IPS-NIHi7 (cell line): ENCODE measurements around the gene EEPD1.

ENCODE experiments used
- DNase-seq: peaks from one replicate; pipeline ENCODE4 v3.0.0; 2012; ENCODE audit warnings: mixed read lengths; ENCODE audit errors: extremely low spot score

EEPD1 gene

GRCh38 chr7:36154255-36155212 lies 1.5 kb downstream of the EEPD1 start:
- DNase-seq, result no peak

DNA sequence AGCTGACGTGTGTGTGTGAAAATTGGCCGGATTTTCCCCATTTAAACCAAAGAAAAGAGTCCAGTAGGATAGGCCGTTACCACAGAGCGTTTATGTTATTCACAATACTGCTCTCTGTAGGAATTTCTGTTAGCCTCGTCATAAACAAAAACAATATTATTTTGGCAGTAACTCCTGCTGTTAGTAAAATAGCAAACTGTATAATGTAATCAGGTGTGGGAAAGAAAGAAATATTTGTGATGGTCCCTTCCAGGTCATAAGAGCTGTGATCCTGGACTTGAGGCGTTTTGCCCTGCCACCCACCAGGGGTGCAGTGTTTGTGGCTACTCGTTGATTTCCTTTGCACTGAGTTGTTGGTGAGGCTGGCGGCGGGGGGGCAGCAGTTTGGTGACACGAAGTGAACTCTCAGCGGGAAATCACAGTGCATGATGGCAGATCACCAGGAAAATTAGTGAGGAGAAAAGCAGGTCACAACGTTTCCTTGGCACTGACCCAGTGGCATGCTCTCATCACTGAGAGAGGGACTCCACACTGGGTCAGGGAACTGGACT lies 2.8 kb downstream of the EEPD1 start:
- DNase-seq, result no peak

GRCh38 chr7:36157527-36158320 lies 4.7 kb downstream of the EEPD1 start:
- DNase-seq, result no peak

DNA sequence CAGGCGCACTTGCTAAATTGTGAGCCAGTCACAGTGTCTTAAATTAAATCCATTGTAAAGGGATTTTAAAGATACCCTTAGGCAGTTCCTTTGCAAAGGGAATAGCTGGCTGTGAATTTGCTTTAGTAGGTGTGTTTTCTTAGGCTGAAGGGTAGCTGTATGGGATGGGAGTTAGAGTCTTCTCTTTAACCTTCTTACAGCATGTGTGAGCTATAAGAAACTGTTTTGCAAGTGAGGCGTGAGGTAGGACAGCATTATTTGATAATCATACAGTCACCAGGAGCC lies 5.2 kb downstream of the EEPD1 start:
- DNase-seq, result no peak

GRCh38 chr7:36159618-36160017 lies 6.6 kb downstream of the EEPD1 start:
- DNase-seq, result no peak

DNA sequence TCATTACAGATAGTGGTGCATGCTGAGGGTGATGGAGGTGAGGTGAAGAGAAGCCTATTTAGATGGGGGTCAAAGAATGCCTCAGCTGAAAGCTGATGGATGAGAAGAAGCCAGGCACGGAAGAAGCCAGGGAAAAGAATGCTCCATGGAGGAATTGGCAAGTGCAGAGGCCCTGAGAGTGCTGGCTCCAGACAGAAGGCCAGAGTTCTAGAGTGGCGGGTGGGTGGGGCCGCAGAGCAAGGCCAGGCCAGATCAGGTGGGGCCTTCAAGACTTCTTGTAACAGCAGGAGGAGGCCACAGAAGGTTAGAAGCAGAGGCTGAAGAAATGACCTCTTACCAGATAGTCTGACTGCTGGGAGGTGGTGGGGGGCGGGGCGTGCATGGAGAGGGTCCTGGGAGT lies 7.3 kb downstream of the EEPD1 start:
- no peak for DNase-seq

- no peak for DNase-seq
These were observed 8.9 kb downstream of the EEPD1 start for GRCh38 chr7:36161996-36162395.

DNA sequence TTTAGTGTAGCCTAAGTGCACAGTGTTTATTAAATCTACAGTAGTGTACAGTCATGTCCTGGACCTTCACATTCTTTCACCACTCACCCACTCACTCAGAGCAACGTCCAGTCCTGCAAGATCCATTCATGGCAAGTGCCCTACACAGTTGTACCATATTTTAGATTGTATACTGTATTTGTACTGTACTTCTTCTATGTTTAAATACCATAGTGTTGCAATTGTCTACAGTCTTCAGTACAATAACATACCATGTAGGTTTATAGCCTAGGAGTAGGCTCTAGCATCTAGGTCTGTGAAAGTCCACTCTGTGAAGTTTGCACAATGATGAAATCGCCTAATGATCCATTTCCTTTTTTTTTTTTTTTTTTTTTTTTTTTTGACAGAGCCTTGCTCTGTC lies 12.0 kb downstream of the EEPD1 start:
- no peak for DNase-seq

- no peak for DNase-seq
These were observed 12.7 kb downstream of the EEPD1 start for GRCh38 chr7:36165802-36166201.

- DNase-seq, result no peak
These were observed 14.5 kb downstream of the EEPD1 start for GRCh38 chr7:36167403-36168050.

GRCh38 chr7:36171503-36171902 lies 18.4 kb downstream of the EEPD1 start:
- no peak for DNase-seq

DNA sequence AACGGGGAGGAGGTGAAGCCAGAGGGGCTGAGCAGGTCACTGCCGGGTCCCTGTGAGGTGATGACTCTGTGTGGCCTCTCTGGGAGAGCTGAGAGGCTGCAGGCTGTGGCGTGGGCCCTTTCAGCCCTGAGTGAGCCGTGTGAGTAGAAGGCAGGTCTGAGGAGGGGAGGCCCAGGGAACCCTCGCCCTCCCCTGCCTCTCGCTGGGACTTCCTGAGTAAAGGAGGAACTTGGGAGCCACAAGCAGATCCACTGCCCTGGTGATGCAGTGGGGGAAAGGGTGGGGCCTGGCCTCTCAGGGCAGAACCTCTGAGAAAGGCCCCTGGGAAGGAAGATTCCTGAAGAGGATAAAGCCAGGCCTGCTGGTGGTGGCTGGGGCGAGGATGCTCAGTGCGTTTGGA lies 22.8 kb downstream of the EEPD1 start:
- DNase-seq, result no peak

GRCh38 chr7:36176697-36177096 lies 23.6 kb downstream of the EEPD1 start:
- no peak for DNase-seq

- DNase-seq, result no peak
These were observed 27.1 kb downstream of the EEPD1 start for GRCh38 chr7:36180121-36180520.

DNA sequence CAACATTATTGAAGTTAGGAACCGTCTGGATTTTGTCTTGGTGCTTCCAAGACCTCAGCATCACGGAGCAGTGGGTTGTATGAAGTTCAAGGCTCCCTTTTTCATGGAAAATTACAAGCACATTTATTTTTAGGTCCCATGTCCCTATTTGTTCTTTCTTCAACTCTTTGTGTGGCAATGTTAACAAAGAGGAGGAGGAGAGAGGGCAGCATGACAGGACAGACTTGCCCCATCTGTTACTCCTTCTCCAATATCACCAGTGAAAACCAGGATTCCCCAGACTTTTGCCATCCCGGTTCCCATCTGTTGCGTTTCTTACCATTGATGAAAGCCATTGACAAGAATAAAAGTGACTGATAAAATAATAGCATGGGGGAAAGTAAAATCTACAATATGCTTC lies 28.6 kb downstream of the EEPD1 start:
- DNase-seq, result no peak

GRCh38 chr7:36182854-36183604 lies 30.0 kb downstream of the EEPD1 start:
- no peak for DNase-seq

GRCh38 chr7:36185092-36185491 lies 32.0 kb downstream of the EEPD1 start:
- no peak for DNase-seq

DNA sequence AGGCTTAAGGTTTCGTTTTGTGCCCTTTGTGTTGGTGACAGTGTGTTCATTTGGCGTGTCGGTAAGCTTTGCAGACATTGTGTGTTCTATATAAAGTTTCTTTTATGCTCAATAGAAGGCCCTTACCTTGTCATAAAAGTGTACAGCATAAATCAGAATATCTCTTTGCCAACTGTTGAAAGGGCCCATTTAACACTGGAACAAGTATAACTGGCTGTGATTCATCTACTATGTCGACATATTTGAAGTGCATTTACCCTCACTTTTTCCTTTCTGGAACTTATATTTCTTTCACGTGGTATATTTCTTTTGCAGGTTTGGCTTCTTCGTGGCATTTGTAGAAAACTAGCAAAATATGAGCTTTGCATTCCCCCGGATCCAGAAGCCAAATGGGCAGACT lies 32.7 kb downstream of the EEPD1 start:
- DNase-seq, result no peak

DNA sequence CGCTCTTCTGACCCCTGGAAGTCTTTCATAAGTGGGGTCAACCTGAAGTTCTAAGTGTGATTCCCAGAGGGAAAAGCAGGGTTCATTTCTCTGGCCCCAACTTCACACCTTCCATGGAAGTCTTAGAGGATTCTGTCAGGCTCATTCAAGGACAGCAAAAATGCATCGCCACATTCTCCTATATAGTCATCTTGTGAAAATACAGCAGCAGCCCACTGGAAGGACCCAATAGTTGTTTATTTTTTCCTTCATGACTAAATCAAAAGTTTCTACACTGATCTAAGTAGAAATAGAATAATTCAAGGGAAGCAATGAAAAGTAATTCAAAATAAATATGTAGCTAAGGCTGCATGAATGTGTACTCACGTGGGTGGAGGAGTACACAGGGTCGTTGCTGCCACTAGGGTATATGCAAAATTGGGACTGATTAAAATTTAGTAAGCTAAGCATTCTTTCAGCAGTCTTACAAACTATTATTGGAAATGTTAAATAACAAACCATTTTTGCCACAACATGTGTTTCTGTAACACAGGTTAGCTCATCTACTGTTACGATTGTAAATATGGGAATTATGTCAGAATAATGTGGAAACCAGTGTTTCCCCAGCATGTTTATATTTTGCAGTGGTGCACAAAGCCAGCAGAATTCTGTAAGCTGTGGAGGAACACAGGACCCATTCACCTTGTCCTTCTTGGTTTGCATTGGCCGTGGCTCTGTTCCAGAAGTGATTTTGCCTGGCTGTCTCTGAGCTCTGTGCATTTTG lies 33.5 kb downstream of the EEPD1 start:
- DNase-seq, result no peak

- no peak for DNase-seq
These were observed 35.2 kb downstream of the EEPD1 start for GRCh38 chr7:36188266-36188665.

DNA sequence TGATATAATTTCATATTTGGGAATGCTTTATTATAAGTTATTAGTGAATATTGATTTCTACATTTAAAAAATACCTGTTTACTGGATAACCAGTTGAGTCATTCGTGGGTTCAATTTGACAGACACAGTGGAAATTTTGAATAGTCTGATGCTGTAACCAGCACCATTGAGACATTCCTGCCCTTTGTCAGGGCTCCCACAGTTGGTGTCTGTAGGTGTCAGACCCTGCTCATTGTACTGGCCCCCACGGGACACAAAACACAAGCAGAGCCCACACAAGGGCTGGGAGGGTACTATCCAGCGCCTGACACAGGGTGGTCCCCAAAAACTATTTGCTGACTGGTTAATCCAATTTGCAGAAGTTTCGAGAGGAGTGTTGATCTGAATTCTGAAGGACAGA lies 35.9 kb downstream of the EEPD1 start:
- no peak for DNase-seq
